GM23248 (cell line): Measurements from ENCODE around the gene IL1RAPL2.

Experiments
- EZH2 ChIP-seq: fragments of 200-600 bp; sonication (generic); IDR thresholded peaks from 2 replicates; pipeline ENCODE4 v1.6.1; 2018; ENCODE audit warnings: antibody characterized with exemption, mild to moderate bottlenecking; ENCODE audit not compliant: insufficient read depth, poor library complexity, severe bottlenecking
- EZH2phosphoT487 ChIP-seq: fragments of 200-600 bp; sonication (generic); IDR thresholded peaks from 2 replicates; pipeline ENCODE4 v1.6.1; 2018; ENCODE audit warnings: antibody characterized with exemption, moderate library complexity, mild to moderate bottlenecking, low read depth; ENCODE audit not compliant: insufficient read depth

DNA sequence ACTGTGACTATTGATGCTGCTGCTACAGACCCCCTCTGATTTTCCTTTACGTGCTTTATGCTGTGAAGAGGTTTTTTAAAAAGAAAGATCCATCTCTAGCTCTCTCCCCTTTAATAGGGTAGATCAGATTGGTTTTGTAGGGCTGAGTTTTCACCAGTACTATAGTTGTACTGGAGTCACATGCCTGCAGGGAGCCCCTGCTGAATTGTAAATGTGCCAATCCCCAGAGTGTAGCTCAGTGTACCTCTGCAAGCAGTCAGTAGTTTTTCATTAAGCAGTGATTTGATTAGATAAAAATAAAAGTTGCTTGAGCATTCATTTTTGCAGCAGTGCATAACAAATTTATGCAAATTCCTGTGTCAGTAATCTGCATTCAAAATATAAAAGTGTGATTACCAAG lies 179.2 kb downstream of the IL1RAPL2 start:
- TF ChIP-seq EZH2phosphoT487 (no peak), EZH2 (no peak)
